ENCODE measurements around the gene SUPT3H.
"Not testable (repeated sequence)": the region's sequence is repeated elsewhere in the genome, so short reads cannot be mapped to it uniquely, and the experiment has no call there.

SUPT3H gene

DNA sequence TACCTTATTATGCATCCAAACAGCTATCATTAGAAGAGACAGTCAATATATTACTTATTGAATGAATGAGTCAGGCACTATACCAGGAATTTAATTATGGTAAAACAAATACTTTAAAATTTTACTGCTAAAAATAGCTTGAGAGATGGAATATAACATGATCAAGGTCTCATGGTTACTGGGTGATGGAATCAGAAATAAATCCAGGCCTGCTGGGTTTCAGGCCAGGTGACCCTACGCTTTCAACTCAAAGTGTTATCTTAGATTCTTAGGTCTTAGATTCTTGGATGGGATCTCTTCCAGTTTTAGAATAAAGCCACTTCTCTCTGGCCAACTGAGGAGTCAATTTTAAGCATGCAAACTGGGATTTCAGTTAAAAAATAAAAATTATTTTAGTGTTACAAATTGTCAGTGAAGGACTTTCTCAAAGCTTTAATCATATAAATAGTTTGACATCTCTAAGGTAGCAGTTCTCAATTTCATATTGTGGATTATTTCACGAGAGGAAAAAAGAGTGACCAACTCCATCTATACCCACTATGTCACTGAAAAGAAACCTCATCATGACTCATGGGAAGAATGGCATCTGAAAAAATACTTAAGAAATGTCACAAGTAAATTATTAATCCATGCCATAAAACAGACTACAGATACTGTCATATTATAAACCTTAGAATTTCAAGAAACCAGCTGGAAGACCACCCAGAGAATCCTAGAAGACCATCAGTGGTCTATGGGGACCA lies 333.1 kb downstream of the SUPT3H start:
- no peak for DNase-seq

DNA sequence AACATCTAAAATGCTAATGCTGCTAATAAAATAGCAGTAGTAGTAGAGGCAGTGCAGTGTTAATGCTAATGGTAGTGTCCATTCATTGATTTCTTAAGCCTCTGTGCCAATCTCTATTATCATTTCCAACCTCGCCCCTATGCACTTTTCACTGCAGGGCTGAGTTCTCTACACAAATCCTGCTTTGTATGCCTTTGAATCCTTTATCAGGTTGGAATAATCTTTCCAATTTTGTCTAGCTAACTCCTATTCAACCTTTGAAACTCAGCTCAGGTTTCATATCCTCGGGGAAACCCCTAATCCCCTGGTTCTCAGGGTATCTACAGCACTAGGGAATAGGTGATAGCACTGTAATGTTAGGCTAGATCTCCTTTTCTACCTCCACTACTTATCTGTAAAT lies 333.6 kb downstream of the SUPT3H start:
- no peak for DNase-seq

DNA sequence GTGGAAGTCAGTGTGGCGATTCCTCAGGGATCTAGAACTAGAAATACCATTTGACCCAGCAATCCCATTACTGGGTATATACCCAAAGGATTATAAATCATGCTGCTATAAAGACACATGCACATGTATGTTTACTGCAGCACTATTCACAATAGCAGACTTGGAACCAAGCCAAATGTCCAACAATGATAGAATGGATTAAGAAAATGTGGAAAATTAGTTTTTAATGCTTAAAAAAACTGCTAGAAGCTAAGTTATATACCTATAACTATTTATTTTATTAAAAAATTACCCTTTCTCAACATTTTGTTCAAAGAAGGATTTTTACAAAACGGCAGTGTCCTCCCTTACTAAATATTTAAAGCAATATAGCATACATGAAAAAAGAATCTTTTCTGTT lies 335.1 kb downstream of the SUPT3H start:
- not testable (repeated sequence) for DNase-seq

DNA sequence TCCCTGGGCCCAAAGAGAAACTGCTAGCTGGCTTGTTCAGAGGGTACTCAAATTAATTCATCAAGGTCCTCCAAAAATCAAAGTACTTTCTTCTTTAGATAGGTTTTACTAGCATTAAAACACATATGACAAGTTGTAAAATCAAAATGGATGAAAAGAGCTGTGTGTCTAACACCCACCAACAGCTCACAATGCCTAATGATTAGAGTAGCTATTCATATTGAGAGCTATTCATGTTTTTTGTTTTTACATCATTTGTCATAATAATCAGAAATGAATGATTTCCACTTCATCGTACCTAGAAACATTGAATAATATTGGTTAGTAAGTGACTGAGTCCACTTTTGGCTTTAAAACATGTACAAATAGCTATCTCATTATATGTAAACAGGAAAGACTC lies 339.5 kb downstream of the SUPT3H start:
- no peak for DNase-seq

DNA sequence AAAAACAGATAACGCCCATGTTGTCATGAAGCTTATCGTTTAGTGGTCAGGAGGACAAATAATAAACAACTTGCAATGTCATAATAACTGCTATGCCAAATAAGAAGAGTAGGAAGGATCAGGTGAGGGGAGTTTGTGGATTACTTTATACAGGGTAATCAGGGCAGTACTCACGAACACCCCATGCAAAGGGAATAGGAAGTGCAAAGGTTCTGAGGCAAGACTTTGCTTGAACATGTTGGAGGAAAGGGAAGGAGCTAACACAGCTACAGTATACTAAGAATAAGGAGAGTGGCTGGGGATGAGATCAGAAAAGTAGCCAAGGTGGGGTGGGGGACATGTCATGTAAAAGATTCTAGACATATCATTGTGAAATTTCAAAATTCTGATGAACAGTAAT lies 341.6 kb downstream of the SUPT3H start:
- DNase-seq, result no peak

DNA sequence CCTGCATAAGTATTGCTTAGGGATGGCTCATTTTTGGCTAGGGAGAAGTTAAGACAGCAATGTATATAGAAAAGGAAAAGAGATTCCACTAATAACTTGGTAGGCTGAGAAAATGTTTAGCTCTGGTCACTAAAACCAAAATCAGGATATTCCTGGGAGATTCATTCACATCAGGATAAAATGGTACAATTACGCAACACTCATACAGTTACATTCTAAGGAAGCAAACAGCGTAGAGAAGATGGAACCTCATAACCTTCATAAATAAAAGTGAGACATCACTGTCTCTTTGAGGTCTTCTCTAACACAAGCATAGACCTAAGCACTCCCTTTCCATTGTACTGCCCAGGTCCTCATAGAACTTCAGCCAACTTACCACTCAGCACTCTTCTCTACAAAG lies 345.3 kb downstream of the SUPT3H start:
- DNase-seq, result no peak

DNA sequence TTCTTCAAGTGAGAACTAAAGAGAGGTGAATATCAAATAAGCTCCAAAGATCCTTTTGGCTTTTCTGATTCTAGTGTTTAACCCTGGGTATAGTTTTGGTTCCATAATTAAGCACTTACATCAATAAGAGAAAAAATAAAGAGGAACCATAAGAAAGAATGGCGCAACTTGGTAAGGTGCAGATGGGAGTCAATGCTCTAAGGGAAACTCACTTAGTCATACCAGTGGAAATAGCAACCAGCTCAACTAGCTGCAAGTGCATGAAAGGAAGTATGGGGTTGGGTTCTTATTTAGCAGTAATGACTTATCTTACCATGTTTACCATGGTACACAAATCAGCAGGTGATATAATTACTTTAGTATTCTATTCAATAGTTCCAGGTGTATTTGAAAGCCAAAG lies 346.1 kb downstream of the SUPT3H start:
- DNase-seq, result no peak

DNA sequence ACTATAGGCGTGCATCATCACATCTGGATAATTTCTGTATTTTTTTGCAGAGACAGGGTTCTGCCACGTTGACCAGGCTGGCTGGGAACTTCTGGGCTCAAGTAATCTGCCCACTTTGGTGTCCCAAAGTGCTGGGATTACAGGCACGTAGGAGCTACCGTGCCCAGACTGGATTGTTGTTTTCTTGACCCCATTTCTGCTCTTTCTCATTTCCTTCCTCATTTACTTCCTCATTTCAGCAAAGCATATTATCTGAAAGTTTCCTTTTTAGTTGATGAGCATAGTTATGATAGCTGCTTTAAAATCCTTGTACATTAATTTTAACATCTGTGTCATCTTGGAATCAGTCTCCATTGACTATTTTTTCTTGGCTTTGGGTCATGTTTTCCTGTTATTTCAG lies 350.6 kb downstream of the SUPT3H start:
- no peak for DNase-seq

DNA sequence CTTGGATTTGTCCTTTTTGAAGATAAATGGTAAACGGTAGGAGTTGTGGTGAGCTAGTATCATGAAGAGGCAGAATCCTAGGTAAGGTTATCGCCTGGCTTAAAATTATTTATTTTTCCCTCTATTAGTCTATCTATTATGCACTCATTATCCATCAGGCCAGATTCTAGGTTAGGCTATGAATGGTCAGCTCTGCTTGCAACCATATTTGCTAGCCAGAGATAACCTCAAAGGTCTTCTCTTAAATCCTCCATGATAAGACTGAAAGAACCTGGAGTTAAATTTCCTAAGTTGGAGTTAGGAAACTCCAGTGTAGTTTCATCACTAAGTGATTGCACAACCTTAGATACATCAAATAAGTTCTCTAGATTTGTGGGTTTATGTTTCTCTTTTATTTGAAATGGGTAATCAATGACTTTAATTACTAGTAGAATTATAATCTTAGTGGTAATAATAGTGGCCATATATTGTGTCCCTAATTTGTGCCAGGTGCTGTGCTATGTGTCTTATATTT lies 351.7 kb downstream of the SUPT3H start:
- no peak for DNase-seq

DNA sequence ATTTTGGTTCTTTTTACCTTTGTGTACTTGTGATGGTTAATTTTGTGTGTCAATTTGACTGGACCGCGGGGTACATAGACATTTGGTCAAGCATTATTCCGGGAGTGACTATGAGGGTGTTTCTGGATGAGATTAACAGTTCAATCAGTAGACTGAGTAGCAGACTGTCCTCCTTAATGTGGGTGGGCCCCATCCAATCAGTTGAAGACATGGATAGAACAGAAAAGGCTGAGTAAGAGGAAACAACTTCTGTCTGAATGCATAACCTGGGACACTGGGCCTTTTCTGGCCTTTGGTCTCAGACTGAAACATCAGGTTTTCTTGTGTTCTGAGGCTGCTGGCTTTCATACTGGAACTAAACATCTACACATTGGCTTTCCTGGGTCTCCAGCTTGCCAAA lies 353.1 kb downstream of the SUPT3H start:
- DNase-seq, result no peak

DNA sequence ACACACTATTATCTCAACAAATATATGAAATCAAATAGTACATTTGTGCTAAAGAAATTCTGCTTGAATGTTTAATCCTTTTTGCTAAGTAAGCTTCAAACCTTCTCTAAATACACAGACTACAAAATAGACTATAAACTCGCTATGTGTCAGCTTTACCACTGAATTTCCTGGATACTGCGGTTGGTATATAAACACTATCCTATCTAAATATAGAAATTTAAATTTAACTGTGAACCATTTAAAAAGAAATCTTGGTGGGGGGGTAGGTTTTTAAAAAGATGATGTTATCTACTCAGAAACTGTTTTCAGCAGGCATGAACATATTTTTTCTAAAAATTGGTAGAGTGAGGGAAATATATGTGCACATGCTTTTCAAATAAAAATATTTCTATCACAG lies 356.1 kb downstream of the SUPT3H start:
- no peak for DNase-seq

DNA sequence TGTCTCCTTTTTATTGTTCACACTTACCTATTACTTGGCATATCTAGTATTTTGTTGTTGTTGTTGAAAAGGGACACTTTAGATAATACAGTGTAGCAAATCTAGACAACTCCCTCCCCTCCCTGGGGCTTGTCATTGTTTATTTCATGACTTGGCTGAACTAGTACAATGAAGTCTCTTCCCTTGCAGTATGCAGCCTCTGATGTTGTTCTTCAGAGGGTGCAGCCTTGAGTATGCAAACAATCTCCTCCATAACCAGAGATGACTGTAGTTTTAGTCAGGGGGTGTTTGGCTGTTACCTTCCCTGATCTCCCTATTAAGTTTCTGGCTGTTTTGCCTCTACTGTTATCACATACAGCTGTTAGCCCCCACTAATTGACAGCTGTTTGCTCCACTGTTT lies 365.0 kb downstream of the SUPT3H start:
- DNase-seq, result no peak

DNA sequence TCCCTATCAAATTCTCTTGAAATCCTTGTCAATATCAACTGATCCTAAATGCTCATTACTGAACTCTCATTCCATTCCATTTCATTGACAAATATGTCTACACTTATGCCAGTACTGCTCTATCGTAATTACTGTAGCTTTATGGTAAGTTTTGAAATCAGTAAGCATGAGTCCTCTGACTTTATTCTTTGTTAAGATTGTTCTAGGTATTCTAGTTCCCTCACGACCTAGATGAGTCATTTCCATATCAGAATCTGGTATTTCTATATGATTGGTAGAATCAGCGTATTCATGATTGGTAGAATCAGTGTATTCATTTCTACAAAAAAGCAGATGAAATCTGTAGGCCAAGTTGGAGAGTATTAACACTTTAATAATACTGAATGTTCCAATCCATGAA lies 368.2 kb downstream of the SUPT3H start:
- DNase-seq, result no peak

DNA sequence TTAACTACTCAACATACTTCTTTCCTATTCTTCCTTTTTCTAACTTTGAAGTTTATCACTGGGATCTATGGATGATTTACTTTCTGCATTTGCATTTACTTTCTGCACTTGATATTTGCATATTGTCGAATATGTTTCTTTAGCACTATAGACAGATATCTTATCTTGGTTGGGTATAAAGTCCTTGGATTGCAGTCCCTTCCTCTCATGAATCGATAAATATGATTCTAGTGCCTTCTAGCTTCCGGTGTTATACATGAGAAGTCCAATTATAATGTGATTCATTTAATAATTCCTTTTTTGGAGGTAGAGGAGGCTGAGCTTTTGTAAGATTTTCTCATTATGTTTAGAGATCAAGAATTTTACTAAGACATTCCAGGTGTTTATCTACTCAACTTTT lies 370.8 kb downstream of the SUPT3H start:
- no peak for DNase-seq

DNA sequence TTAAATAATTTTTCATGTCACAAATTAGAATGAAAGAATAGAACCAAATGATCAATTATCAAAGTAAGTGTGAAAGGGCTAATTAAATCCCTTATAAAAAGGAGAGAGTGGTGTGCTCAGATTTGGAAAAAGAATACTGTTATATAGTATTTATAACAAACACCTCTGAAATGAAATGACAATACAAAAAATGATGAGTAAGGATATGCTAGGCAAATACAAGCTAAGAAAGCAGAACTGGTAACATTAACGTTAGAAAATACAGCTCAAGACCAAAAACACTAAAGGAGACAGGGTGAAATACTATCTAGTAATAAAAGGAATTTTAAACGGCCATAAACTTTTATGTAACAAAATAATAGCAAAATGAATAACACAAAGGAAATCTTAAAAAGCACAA lies 373.8 kb downstream of the SUPT3H start:
- no peak for DNase-seq

DNA sequence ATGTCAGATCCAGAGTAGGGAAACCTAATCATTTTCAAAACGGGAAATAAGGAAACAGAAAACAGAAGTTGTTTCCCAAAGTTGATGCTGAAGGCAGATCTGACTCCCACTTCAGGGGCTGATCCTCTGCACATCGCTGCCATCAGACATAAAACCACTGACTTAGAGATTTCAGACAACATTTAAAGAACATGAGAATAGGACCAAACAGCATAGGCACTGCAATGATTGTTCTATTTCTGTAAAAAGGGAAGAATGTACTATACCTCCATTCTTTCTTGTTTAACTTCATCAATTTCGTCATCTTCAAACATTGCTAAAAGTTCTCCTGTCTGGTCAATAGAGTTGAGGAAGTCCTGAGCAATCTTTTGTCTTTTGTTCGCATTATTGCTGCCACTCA lies 374.3 kb downstream of the SUPT3H start:
- DNase-seq, result no peak

DNA sequence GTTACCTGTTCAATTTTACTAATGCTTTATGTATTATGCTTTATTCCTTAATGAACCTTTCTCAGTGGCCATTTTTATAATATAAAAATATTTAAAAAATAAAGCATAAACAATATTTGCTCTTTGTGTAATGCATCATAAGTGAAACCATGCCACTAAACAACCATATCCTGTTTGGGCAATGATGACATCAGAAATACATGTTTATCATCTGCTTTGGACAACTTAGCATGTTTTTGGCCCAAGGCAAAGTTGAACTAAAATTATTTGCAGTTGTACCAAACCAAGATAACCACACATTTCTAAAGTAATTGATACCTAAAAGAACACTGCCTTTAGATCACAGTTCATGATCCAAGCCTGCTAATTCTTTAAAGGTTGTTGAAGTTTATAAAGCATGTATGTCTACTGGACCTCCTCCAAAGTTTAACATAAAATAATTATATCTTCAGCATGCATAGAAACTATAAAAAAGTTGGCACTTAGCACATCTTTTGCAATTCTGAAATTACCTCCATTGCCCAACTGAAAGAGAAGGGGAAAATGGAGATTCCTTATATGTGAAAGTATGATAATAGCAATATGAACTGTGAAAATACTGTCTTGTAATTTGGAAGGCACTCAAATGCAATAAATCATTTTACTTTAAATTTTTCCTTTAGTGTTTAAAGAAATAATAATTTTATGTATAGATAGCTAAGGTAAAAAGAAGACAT lies 375.2 kb downstream of the SUPT3H start:
- DNase-seq, result no peak

DNA sequence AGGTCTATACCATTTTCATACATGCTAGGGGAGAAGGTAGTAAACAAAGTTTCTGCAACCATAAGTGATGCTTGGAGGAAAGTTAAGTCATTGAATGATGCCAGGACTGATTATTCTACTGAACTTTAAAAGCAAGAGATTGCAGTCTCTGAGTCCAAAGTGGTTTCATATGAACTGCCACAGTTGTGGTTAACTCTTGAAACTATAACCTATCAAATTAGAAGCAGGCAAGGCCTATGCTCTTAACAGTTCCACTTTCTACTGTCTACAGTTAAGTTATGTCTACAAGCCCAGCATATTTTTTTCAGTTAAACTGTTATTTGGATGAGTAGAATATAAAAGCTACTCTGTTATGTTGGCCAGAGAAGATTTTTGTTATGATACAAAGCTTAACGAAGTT lies 376.1 kb downstream of the SUPT3H start:
- DNase-seq, result no peak

DNA sequence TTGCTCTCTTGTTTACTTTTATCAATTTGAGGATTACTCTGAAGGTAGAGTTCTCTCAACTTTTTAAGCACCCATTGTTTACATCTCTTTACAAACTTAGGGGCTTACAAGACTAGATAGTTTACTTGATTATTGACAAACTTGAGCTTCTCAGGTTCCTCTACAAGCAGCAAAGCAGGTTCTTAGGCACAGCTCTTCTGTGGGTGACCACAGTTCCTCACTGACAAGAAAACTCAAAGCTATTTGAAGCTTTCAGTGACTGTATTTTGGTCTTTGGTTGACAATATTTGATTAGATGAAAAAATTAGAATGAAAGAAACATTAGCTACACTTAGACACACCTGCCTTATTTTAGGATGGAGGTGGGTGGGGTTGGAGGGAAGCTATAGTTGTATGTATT lies 376.9 kb downstream of the SUPT3H start:
- DNase-seq, result no peak

DNA sequence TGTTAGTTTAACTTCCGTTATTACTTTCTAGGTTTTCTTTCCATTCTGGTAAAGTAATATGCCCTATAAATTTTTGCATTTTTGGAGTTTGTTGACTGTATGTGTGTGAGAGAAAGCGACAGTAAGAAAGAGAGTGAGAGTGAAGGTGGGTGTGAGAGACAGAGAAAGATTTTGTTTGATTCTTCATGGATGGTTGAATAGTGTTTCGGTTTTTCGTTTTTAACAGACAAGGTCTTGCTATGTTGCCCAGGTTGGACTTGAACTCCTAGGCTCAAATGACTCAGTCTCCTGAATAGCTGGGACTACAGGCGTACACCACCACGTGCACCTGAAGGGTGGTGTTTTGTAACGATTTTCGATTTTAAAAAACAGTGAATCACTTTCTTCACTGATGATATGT lies 378.7 kb downstream of the SUPT3H start:
- no peak for DNase-seq

DNA sequence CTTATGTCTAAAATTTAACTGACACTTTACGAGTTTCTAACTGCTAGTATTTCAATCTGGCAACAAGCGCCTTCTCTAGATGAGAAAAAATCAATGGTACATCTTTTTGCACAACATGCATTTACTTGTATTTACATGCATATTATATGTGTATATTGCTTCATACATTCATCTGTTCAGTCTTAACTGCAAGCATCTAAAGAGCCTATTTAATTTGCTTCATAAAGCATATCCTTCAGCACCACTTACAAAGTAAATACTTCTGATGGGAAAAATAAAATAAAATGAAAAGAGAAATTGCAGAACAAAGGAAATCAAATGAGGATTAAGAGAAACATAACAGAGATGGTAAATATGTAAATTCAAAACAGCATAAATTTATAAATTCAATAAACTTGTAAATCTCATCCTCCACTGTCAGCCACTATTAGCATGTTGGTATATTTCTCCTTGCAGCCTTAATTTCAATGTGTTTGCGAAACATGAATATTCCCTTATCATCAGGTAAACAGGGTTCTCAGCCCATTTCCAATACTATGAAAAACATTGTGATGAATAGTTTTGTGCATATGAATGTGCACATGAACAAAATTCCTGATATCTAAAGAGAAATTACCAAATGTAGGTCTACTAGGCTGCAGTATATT lies 382.1 kb downstream of the SUPT3H start:
- no peak for DNase-seq

DNA sequence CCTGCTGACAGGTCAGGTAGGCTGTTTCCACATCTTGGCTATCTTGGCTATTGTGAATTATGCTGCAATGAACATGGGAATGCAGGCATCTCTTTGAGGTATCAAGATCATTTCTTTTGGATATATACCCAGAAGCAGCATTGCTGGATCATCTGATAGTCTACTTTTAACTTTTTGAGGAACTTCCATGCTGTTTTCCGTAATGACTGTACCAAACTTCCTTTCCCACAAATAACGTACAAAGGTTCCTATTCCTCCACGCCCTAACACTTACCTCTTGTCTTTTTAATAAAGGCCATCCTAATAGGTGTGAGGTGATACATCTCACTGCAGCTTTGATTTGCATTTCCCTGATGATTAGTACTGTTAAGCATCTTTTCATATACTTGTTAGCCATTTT lies 388.3 kb downstream of the SUPT3H start:
- DNase-seq, result no peak

DNA sequence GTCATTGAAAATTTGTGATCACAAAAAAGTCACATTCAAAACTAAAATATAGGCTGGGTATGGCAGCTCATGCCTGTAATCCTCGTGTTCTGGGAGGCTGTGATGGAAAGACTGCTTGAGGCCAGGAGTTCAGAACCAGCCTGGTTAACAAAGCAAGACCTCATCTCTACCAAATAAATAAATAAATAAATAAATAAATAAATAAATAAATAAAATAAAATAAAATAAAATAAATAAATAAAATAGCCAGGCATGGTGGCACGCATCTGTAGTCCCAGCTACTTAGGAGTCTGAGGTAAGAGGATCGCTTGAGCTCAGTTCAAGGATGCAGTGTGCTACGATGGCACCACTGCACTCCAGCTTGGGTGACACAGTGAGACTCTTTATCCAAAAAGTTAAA lies 392.7 kb downstream of the SUPT3H start:
- no peak for DNase-seq

Measured in retina (tissue), 1 donor.